ENCODE results near the gene RAB11FIP3.

Gene RAB11FIP3

GRCh38 chr16:539901-540530 lies 114.6 kb downstream of the RAB11FIP3 start:
- no peak overlapping the region for H3K4me3 ChIP-seq (ENCODE audit: low read depth, low read length)
- no peak for TF ChIP-seq CTCF (IDR thresholded peaks at IDR 0.05; ENCODE audit: low read depth, low read length, missing control alignments)
- DNase-seq (ENCODE audit: low read depth) = no peak

- DNase-seq (ENCODE audit: low read depth) = no peak
- no peak overlapping the region for H3K4me3 ChIP-seq (ENCODE audit: low read depth, low read length)
- TF ChIP-seq CTCF (IDR thresholded peaks at IDR 0.05; ENCODE audit: low read depth, low read length, missing control alignments) = no peak
Measured at GRCh38 chr16:540645-541340, 115.3 kb downstream of the RAB11FIP3 start.

- no peak for DNase-seq (ENCODE audit: low read depth)
- TF ChIP-seq CTCF (IDR thresholded peaks at IDR 0.05; ENCODE audit: low read depth, low read length, missing control alignments) = no peak
- no peak overlapping the region for H3K4me3 ChIP-seq (ENCODE audit: low read depth, low read length)
Measured at GRCh38 chr16:543301-544164, 118.1 kb downstream of the RAB11FIP3 start.

- no peak for TF ChIP-seq CTCF (IDR thresholded peaks at IDR 0.05; ENCODE audit: low read depth, low read length, missing control alignments)
- no peak for DNase-seq (ENCODE audit: low read depth)
- H3K4me3 ChIP-seq (ENCODE audit: low read depth, low read length) = no peak overlapping the region
Measured at GRCh38 chr16:544517-544916, 119.1 kb downstream of the RAB11FIP3 start.

GRCh38 chr16:546909-547770 lies 121.7 kb downstream of the RAB11FIP3 start:
- DNase-seq (ENCODE audit: low read depth) = no peak
- TF ChIP-seq CTCF (IDR thresholded peaks at IDR 0.05; ENCODE audit: low read depth, low read length, missing control alignments) = no peak
- no peak overlapping the region for H3K4me3 ChIP-seq (ENCODE audit: low read depth, low read length)

- TF ChIP-seq CTCF (IDR thresholded peaks at IDR 0.05; ENCODE audit: low read depth, low read length, missing control alignments) = no peak
- no peak overlapping the region for H3K4me3 ChIP-seq (ENCODE audit: low read depth, low read length)
- no peak for DNase-seq (ENCODE audit: low read depth)
Measured at GRCh38 chr16:548586-548985, 123.1 kb downstream of the RAB11FIP3 start.

All from GM12864 (cell line).